IMR-90 (cell line): ENCODE measurements around the gene ZNF76.

Source experiments
- BHLHE40 ChIP-seq: fragments of 150-350 bp; IDR thresholded peaks from 2 replicates; pipeline ENCODE4 v1.6.1; 2016; ENCODE audit warnings: mild to moderate bottlenecking, low read depth, low read length
- CTCF ChIP-seq: conservative IDR thresholded peaks from 2 replicates; pipeline ENCODE4 v1.5.1; 2012; ENCODE audit warnings: mild to moderate bottlenecking, low read depth, low read length, improper control_type of control experiment
- FOS ChIP-seq: fragments of 150-350 bp; IDR thresholded peaks from 2 replicates; pipeline ENCODE4 v1.6.1; 2016; ENCODE audit warnings: low read depth, low read length
- MXI1 ChIP-seq: IDR thresholded peaks from 2 replicates; pipeline ENCODE4 v1.6.1; 2012; ENCODE audit warnings: low read depth, mild to moderate bottlenecking, low read length, moderate library complexity, borderline replicate concordance
- USF2 ChIP-seq: fragments of 150-350 bp; IDR thresholded peaks from 2 replicates; pipeline ENCODE4 v1.6.1; 2017; ENCODE audit warnings: mild to moderate bottlenecking, antibody characterized with exemption, low read length, low read depth

GRCh38 chr6:35328108-35328723 lies 68.7 kb downstream of the ZNF76 start:
- TF ChIP-seq CTCF (no peak), FOS (no peak), MXI1 (no peak), USF2 (no peak), BHLHE40 (no peak)
